ENCODE measurements around the gene TEPSIN. TPM values are rescaled to one million over a fixed set of nuclear protein-coding genes. Genes with fewer than 3 reads are reported as not detected.

TEPSIN gene
- total and polyA plus RNA-seq, 2 of the 13 experiments (the other 11 are each of a cell fraction or from before 2014, with no cell fraction given), result 16.1 to 18.8 TPM

DNA sequence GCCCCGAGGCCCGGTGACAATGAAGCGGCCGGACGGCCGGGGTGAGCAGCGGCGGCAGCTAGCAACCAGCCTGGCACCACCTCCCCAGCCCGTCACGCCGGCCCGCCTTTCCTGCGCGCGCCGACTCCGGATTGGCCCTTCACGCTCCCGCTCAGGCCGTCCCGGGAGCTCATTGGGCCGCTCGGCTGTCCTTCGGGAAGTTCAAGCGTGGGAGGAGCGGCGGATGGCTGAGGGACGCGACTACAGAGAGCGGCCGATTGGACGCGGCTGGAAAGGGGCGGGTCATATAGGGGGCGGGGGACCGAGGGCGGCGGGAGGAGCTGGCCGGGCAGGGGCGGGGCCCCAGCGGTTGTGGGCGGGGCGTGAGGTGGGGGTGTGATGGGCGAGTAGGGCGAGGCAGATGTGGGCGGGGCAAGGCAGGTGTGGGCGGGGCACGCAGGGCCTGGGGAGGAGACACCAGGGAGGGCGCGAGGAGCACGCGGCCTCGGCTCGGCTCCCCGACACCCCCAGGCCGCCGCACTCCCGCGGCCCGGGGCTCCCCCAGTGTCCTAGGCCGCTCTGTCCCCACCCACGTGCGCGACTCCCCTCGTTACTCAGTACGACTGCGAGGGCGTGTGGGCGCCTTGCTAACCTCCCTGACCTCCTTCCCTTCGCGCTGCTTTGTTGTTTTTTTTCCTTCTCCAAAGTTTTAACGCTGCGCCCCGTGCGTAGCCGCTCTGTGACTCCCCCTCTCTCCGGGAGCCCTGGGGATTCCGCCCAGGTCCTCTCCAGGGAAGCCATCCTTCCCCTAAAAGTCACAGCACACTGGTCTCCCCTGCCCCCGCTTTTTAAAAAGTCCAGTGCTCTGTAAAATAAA is 15.7 kb downstream of the TEPSIN start, which contains the start of gene CEP131 (continued):
- TF ChIP-seq, protein P1, sequence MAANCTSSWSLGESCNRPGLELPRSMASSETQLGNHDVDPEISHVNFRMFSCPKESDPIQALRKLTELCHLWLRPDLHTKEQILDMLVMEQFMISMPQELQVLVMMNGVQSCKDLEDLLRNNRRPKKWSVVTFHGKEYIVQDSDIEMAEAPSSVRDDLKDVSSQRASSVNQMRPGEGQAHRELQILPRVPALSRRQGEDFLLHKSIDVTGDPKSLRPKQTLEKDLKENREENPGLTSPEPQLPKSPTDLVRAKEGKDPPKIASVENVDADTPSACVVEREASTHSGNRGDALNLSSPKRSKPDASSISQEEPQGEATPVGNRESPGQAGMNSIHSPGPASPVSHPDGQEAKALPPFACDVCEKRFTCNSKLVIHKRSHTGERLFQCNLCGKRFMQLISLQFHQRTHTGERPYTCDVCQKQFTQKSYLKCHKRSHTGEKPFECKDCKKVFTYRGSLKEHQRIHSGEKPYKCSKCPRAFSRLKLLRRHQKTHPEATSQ (CRISPR knock-in tag; IDR thresholded peaks at IDR 0.05; ENCODE audit: borderline replicate concordance), result peak; percentile 86; the same call in 1 of the 2 replicates
- TF ChIP-seq SMAD9 (CRISPR knock-in tag; IDR thresholded peaks at IDR 0.05) (no peak), TCF7L2 (IDR thresholded peaks at IDR 0.05; ENCODE audit: low read depth, low read length) (no peak), HNRNPUL1 (IDR thresholded peaks at IDR 0.05; ENCODE audit: low read depth, low read length) (no peak), ZNF263 (CRISPR knock-in tag; IDR thresholded peaks at IDR 0.05) (peak; percentile 28; the same call in 1 of the 2 replicates), RORA (CRISPR knock-in tag; IDR thresholded peaks at IDR 0.05) (no peak), SALL1 (CRISPR knock-in tag; IDR thresholded peaks at IDR 0.05) (peak; percentile 72), E2F5 (CRISPR knock-in tag; conservative IDR thresholded peaks at IDR 0.05) (peak; percentile 96), IKZF4 (CRISPR knock-in tag; IDR thresholded peaks at IDR 0.05; ENCODE audit: borderline replicate concordance, low read depth, not compliant biosample characterization) (no peak), HIVEP1 (CRISPR knock-in tag; IDR thresholded peaks at IDR 0.05) (peak; percentile 80), ZNF282 (IDR thresholded peaks at IDR 0.05; ENCODE audit: partially characterized antibody) (no peak), MBNL3 (CRISPR knock-in tag; conservative IDR thresholded peaks at IDR 0.05) (no peak), HDAC1 (CRISPR knock-in tag; IDR thresholded peaks at IDR 0.05) (peak; percentile 80), SRSF1 (optimal IDR thresholded peaks at IDR 0.05; ENCODE audit: low read depth, low read length) (peak; percentile 86), PLRG1 (conservative IDR thresholded peaks at IDR 0.05) (no peak), SAP130 (CRISPR knock-in tag; IDR thresholded peaks at IDR 0.05; ENCODE audit: low read depth) (peak; percentile 79), SMARCC2 (IDR thresholded peaks at IDR 0.05) (no peak), ZKSCAN1 (IDR thresholded peaks at IDR 0.05; ENCODE audit: low read length) (no peak), RFX5 (IDR thresholded peaks at IDR 0.05; ENCODE audit: low read depth, low read length) (peak; percentile 83)
- TF ChIP-seq, protein P2, sequence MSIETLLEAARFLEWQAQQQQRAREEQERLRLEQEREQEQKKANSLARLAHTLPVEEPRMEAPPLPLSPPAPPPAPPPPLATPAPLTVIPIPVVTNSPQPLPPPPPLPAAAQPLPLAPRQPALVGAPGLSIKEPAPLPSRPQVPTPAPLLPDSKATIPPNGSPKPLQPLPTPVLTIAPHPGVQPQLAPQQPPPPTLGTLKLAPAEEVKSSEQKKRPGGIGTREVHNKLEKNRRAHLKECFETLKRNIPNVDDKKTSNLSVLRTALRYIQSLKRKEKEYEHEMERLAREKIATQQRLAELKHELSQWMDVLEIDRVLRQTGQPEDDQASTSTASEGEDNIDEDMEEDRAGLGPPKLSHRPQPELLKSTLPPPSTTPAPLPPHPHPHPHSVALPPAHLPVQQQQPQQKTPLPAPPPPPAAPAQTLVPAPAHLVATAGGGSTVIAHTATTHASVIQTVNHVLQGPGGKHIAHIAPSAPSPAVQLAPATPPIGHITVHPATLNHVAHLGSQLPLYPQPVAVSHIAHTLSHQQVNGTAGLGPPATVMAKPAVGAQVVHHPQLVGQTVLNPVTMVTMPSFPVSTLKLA (IDR thresholded peaks at IDR 0.05), result 0 out of 2 replicates have a peak, but pooled peaks have one; percentile 15
- TF ChIP-seq, protein P3, sequence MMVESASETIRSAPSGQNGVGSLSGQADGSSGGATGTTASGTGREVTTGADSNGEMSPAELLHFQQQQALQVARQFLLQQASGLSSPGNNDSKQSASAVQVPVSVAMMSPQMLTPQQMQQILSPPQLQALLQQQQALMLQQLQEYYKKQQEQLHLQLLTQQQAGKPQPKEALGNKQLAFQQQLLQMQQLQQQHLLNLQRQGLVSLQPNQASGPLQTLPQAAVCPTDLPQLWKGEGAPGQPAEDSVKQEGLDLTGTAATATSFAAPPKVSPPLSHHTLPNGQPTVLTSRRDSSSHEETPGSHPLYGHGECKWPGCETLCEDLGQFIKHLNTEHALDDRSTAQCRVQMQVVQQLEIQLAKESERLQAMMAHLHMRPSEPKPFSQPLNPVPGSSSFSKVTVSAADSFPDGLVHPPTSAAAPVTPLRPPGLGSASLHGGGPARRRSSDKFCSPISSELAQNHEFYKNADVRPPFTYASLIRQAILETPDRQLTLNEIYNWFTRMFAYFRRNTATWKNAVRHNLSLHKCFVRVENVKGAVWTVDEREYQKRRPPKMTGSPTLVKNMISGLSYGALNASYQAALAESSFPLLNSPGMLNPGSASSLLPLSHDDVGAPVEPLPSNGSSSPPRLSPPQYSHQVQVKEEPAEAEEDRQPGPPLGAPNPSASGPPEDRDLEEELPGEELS (CRISPR knock-in tag; IDR thresholded peaks at IDR 0.05), result no peak; the same call in 1 of the 2 replicates
- TF ChIP-seq, protein P4, sequence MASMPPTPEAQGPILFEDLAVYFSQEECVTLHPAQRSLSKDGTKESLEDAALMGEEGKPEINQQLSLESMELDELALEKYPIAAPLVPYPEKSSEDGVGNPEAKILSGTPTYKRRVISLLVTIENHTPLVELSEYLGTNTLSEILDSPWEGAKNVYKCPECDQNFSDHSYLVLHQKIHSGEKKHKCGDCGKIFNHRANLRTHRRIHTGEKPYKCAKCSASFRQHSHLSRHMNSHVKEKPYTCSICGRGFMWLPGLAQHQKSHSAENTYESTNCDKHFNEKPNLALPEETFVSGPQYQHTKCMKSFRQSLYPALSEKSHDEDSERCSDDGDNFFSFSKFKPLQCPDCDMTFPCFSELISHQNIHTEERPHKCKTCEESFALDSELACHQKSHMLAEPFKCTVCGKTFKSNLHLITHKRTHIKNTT (CRISPR knock-in tag; IDR thresholded peaks at IDR 0.05), result no peak
